CD4-positive, alpha-beta T cell (primary cell): ENCODE data around the gene FAM13C. TPM values are rescaled to one million over a fixed set of nuclear protein-coding genes. Genes with fewer than 3 reads are reported as not detected.

ENCODE experiments used
- ATAC-seq: fragments of 200-7000 bp; cut with Tn5 transposase; one replicate; pipeline ENCODE4 v1.10.0; 2022; ENCODE audit warnings: mild to moderate bottlenecking; ENCODE audit not compliant: poor library complexity
- CTCF ChIA-PET: fragments of 350-600 bp; sonication (Branson Sonifier 250); formaldehyde crosslinking; loops from one replicate; lab custom pipeline; 2021; ENCODE audit warnings: antibody characterized with exemption, inconsistent platforms; lab: Charles Lee
- POLR2A ChIA-PET: fragments of 350-600 bp; sonication (Branson Sonifier 250); formaldehyde crosslinking; loops from one replicate; lab custom pipeline; 2021; ENCODE audit warnings: antibody characterized with exemption, inconsistent platforms; lab: Charles Lee
- DNase-seq, 14 experiments: peaks; one replicate each; pipeline ENCODE4 v3.0.0-alpha.2; 2013 to 2020; ENCODE audit warnings: mixed read lengths in 2 of 14
- H3K27ac ChIP-seq, 2 donors: one replicate each; pipeline versions ENCODE4 v1.5.1 to v1.7.0; 2013; ENCODE audit warnings: low read length in 2 of 2, low read depth in 1 of 2, mild to moderate bottlenecking in 1 of 2
- H3K27me3 ChIP-seq, 2 experiments: 1 replicate in 1 of 2; 2 replicates in 1 of 2; pipeline versions ENCODE4 v1.6.1 to v1.7.0; 2013; ENCODE audit warnings: low read length in 2 of 2, control low read depth in 1 of 2, mild to moderate bottlenecking in 1 of 2, moderate library complexity in 1 of 2; ENCODE audit not compliant: insufficient read depth in 2 of 2, control insufficient read depth in 1 of 2
- H3K36me3 ChIP-seq: one replicate; pipeline ENCODE4 v1.6.1; 2013; ENCODE audit warnings: low read length, control low read depth; ENCODE audit not compliant: insufficient read depth
- H3K4me1 ChIP-seq: one replicate; pipeline ENCODE4 v1.6.1; 2013; ENCODE audit warnings: low read length, control low read depth; ENCODE audit not compliant: insufficient read depth
- H3K4me3 ChIP-seq: one replicate; pipeline ENCODE4 v1.5.1; 2013; ENCODE audit warnings: mild to moderate bottlenecking, low read length, moderate library complexity
- H3K9me3 ChIP-seq, 2 experiments: 1 replicate in 1 of 2; 2 replicates in 1 of 2; pipeline versions ENCODE4 v1.6.1 to v1.7.0; 2013; ENCODE audit warnings: low read length in 2 of 2, mild to moderate bottlenecking in 2 of 2, control low read depth in 1 of 2, moderate library complexity in 1 of 2; ENCODE audit not compliant: control insufficient read depth in 1 of 2, insufficient read depth in 1 of 2
- H3K27ac Mint-ChIP-seq: one replicate; pipeline ENCODE4 v1.8.0; 2020; ENCODE audit warnings: mixed read lengths
- H3K27me3 Mint-ChIP-seq: one replicate; pipeline ENCODE4 v1.8.0; 2021; ENCODE audit warnings: mixed read lengths
- H3K36me3 Mint-ChIP-seq: one replicate; pipeline ENCODE4 v1.8.0; 2021; ENCODE audit warnings: low read depth, mixed read lengths
- H3K4me1 Mint-ChIP-seq: one replicate; pipeline ENCODE4 v1.8.0; 2021; ENCODE audit warnings: low read depth, mixed read lengths
- H3K4me3 Mint-ChIP-seq: one replicate; pipeline ENCODE4 v1.8.0; 2020; ENCODE audit warnings: mild to moderate bottlenecking, mixed read lengths
- H3K9me3 Mint-ChIP-seq: one replicate; pipeline ENCODE4 v1.8.0; 2020; ENCODE audit warnings: mixed read lengths
- intact Hi-C, 2 experiments: fragments of 100-400 bp; cut with DNase I in 1 of 2; cut with micrococcal nuclease in 1 of 2; formaldehyde crosslinking; loops; one replicate each; pipeline versions ENCODE4 v1.15.1 to v1.9.0; 2023 to 2025; cut with DNase I, micrococcal nuclease
- total RNA-seq, 174 experiments: library from RNA in 2 of 174; stranded (reverse) in 2 of 174; gene quantifications; one replicate each; pipeline ENCODE4 v1.2.3 and lab custom pipeline; 2021 to 2026
- TF ChIP-seq, protein P1 (sequence below): fragments of 200-600 bp; IDR thresholded peaks from one replicate; pipeline ENCODE4 v1.8.0; 2022; ENCODE audit warnings: antibody characterized with exemption, mild to moderate bottlenecking

FAM13C gene
- total RNA-seq, 2 experiments from 2014 or later = not detected

- TF ChIP-seq, protein P1, sequence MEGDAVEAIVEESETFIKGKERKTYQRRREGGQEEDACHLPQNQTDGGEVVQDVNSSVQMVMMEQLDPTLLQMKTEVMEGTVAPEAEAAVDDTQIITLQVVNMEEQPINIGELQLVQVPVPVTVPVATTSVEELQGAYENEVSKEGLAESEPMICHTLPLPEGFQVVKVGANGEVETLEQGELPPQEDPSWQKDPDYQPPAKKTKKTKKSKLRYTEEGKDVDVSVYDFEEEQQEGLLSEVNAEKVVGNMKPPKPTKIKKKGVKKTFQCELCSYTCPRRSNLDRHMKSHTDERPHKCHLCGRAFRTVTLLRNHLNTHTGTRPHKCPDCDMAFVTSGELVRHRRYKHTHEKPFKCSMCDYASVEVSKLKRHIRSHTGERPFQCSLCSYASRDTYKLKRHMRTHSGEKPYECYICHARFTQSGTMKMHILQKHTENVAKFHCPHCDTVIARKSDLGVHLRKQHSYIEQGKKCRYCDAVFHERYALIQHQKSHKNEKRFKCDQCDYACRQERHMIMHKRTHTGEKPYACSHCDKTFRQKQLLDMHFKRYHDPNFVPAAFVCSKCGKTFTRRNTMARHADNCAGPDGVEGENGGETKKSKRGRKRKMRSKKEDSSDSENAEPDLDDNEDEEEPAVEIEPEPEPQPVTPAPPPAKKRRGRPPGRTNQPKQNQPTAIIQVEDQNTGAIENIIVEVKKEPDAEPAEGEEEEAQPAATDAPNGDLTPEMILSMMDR = no peak
- H3K4me1 ChIP-seq = no peaks in the 10 kb centered on the region
- ChIA-PET POLR2A (no interaction called here), CTCF (no interaction called here)
- ATAC-seq = no peak
- Mint-ChIP-seq H3K27me3 (no peaks in the 10 kb centered on the region), H3K4me1 (no peaks in the 10 kb centered on the region), H3K36me3 (no peaks in the 10 kb centered on the region), H3K9me3 (no peaks in the 10 kb centered on the region), H3K4me3 (no peak overlapping the region), H3K27ac (no peak overlapping the region)
- no peak overlapping the region for H3K27ac ChIP-seq
- H3K9me3 ChIP-seq = no peaks in the 10 kb centered on the region
- DNase-seq = no peak
- H3K4me3 ChIP-seq = no peak overlapping the region
- H3K36me3 ChIP-seq = no peaks in the 10 kb centered on the region
- intact Hi-C loops = no loop called here
- no peaks in the 10 kb centered on the region for H3K27me3 ChIP-seq
These were observed 29.8 kb downstream of the FAM13C start for GRCh38 chr10:59332581-59332980.

DNA sequence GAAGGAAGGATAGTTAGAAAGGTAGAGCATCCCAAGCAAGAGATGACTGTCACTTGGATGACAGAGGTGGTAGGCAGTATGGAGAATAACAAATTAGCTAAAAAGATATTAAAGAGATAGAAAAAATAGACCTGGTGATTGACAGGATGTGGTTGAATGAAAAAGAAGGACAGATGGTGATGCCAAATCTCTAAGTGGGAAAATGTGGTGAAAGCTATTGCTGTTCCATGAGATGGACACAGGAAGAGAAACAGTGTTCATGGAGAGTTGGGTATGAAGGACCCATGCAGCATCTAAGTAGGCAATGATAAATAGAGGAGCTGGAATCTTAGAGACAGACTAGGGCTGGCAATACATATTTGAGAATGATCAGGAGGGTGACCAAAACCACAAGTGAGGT is 30.7 kb downstream of the FAM13C start:
- Histone ChIP-seq H3K27me3 (no peaks in the 10 kb centered on the region), H3K4me1 (no peaks in the 10 kb centered on the region), H3K27ac (no peak overlapping the region), H3K4me3 (no peak overlapping the region), H3K9me3 (no peaks in the 10 kb centered on the region), H3K36me3 (no peaks in the 10 kb centered on the region)
- H3K27ac Mint-ChIP-seq = no peak overlapping the region
- ChIA-PET CTCF (no interaction called here), POLR2A (no interaction called here)
- no peaks in the 10 kb centered on the region for H3K27me3 Mint-ChIP-seq
- no peak overlapping the region for H3K4me3 Mint-ChIP-seq
- no peaks in the 10 kb centered on the region for H3K36me3 Mint-ChIP-seq
- intact Hi-C loops = no loop called here
- H3K9me3 Mint-ChIP-seq = no peaks in the 10 kb centered on the region
- no peak for DNase-seq
- TF ChIP-seq, protein P1 = no peak
- no peak for ATAC-seq
- H3K4me1 Mint-ChIP-seq = no peaks in the 10 kb centered on the region

GRCh38 chr10:59325116-59325515 is 37.2 kb downstream of the FAM13C start:
- no peaks in the 10 kb centered on the region for H3K4me1 Mint-ChIP-seq
- no peaks in the 10 kb centered on the region for H3K4me1 ChIP-seq
- H3K36me3 ChIP-seq = no peaks in the 10 kb centered on the region
- H3K4me3 ChIP-seq = no peak overlapping the region
- no peak for ATAC-seq
- DNase-seq = no peak
- H3K27ac ChIP-seq = no peak overlapping the region
- no peak overlapping the region for H3K27ac Mint-ChIP-seq
- no peaks in the 10 kb centered on the region for H3K27me3 Mint-ChIP-seq
- intact Hi-C loops = no loop called here
- CTCF ChIA-PET = no interaction called here
- H3K27me3 ChIP-seq = no peaks in the 10 kb centered on the region
- POLR2A ChIA-PET = no interaction called here
- H3K9me3 Mint-ChIP-seq = peaks cover 1% of the 10 kb centered on the region
- TF ChIP-seq, protein P1 = no peak
- no peak overlapping the region for H3K4me3 Mint-ChIP-seq
- no peaks in the 10 kb centered on the region for H3K9me3 ChIP-seq
- H3K36me3 Mint-ChIP-seq = no peaks in the 10 kb centered on the region
